Stomach (tissue), 4 donors: Measurements from ENCODE around the gene FNDC3B.

Experiments
- EP300 ChIP-seq: sonication (generic); formaldehyde crosslinking; IDR thresholded peaks from one replicate; pipeline ENCODE4 v1.6.1; 2017; ENCODE audit warnings: antibody characterized with exemption
- POLR2A ChIP-seq, 4 donors: fragments of 450-650 bp; IDR thresholded peaks; one replicate each; pipeline ENCODE4 v1.6.1; 2016; ENCODE audit warnings: antibody characterized with exemption in 4 of 4, control low read depth in 2 of 4, mild to moderate bottlenecking in 1 of 4, moderate library complexity in 1 of 4
- POLR2AphosphoS5 ChIP-seq, 3 donors: sonication (generic); formaldehyde crosslinking; IDR thresholded peaks; one replicate each; pipeline ENCODE4 v1.6.1; 2016; ENCODE audit warnings: antibody characterized with exemption in 3 of 3
- TF ChIP-seq, protein P1 (sequence below), 7 experiments: fragments of 450-650 bp in 4 of 7; fragments of 200-600 bp in 3 of 7; sonication (generic) in 3 of 7; IDR thresholded peaks; one replicate each; pipeline ENCODE4 v1.5.1; 2016 to 2019; ENCODE audit warnings: antibody characterized with exemption in 7 of 7, control low read depth in 2 of 7, mild to moderate bottlenecking in 1 of 7

DNA sequence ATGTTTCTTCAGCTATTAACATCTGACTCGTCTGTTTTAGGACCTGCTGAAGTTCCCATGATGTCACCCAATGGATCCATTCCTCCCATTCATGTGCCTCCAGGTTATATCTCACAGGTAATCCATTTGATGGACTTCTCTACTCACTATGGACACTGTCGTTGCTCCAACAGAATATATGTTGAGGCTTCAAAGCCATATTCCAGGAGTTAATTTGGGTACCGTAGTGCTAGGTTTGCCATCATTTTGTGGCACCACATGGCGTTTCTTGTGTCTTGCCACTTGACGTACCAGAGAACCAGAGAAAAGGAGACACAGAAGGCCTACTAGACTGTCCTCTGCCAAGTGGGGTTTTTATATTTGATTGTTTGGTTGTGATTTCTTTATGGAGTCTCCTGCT lies 187.5 kb downstream of the FNDC3B start:
- TF ChIP-seq, protein P1, sequence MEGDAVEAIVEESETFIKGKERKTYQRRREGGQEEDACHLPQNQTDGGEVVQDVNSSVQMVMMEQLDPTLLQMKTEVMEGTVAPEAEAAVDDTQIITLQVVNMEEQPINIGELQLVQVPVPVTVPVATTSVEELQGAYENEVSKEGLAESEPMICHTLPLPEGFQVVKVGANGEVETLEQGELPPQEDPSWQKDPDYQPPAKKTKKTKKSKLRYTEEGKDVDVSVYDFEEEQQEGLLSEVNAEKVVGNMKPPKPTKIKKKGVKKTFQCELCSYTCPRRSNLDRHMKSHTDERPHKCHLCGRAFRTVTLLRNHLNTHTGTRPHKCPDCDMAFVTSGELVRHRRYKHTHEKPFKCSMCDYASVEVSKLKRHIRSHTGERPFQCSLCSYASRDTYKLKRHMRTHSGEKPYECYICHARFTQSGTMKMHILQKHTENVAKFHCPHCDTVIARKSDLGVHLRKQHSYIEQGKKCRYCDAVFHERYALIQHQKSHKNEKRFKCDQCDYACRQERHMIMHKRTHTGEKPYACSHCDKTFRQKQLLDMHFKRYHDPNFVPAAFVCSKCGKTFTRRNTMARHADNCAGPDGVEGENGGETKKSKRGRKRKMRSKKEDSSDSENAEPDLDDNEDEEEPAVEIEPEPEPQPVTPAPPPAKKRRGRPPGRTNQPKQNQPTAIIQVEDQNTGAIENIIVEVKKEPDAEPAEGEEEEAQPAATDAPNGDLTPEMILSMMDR (IDR thresholded peaks at IDR 0.05), result no peak
- no peak for TF ChIP-seq EP300
- TF ChIP-seq POLR2A (IDR thresholded peaks at IDR 0.05), result no peak
- no peak for TF ChIP-seq POLR2AphosphoS5 (IDR thresholded peaks at IDR 0.05)
